ENCODE data around the gene ORAI2.
"Not testable (repeated sequence)": the region's sequence is repeated elsewhere in the genome, so short reads cannot be mapped to it uniquely, and the experiment has no call there.

ORAI2 gene

GRCh38 chr7:102446387-102447156, 13.2 kb downstream of the ORAI2 start:
- no peak for DNase-seq (ENCODE audit: low read depth, low spot score)

GRCh38 chr7:102447311-102447710, 13.9 kb downstream of the ORAI2 start:
- DNase-seq (ENCODE audit: low read depth, low spot score), result no peak

- no peak for DNase-seq (ENCODE audit: low read depth, low spot score)
Measured at GRCh38 chr7:102449136-102449535, 15.8 kb downstream of the ORAI2 start.

- DNase-seq (ENCODE audit: low read depth, low spot score), result no peak
Measured at GRCh38 chr7:102450242-102450641, 16.9 kb downstream of the ORAI2 start.

GRCh38 chr7:102451371-102452054, 18.1 kb downstream of the ORAI2 start:
- DNase-seq (ENCODE audit: low read depth, low spot score), result no peak

- no peak for DNase-seq (ENCODE audit: low read depth, low spot score)
Measured at GRCh38 chr7:102452451-102452850, 19.1 kb downstream of the ORAI2 start.

- no peak for DNase-seq (ENCODE audit: low read depth, low spot score)
Measured at GRCh38 chr7:102453319-102453718, 19.9 kb downstream of the ORAI2 start.

GRCh38 chr7:102454468-102454867, 21.1 kb downstream of the ORAI2 start:
- no peak for DNase-seq (ENCODE audit: low read depth, low spot score)

GRCh38 chr7:102454932-102455331, 21.6 kb downstream of the ORAI2 start:
- DNase-seq (ENCODE audit: low read depth, low spot score), result not testable (repeated sequence)

GRCh38 chr7:102455596-102455995, 22.2 kb downstream of the ORAI2 start:
- DNase-seq (ENCODE audit: low read depth, low spot score), result no peak

GRCh38 chr7:102456327-102456726, 23.0 kb downstream of the ORAI2 start:
- no peak for DNase-seq (ENCODE audit: low read depth, low spot score)

- DNase-seq (ENCODE audit: low read depth, low spot score), result no peak
Measured at GRCh38 chr7:102457352-102457924, 24.1 kb downstream of the ORAI2 start.

GRCh38 chr7:102459221-102459844, 26.0 kb downstream of the ORAI2 start:
- DNase-seq (ENCODE audit: low read depth, low spot score), result no peak

GRCh38 chr7:102460467-102460866, 27.1 kb downstream of the ORAI2 start:
- DNase-seq (ENCODE audit: low read depth, low spot score), result no peak

- DNase-seq (ENCODE audit: low read depth, low spot score), result no peak
Measured at GRCh38 chr7:102463841-102464576, 30.6 kb downstream of the ORAI2 start.

- no peak for DNase-seq (ENCODE audit: low read depth, low spot score)
Measured at GRCh38 chr7:102464577-102465280, 31.4 kb downstream of the ORAI2 start, which contains the start of the genes ALKBH4 and LRWD1. ALKBH4 (minus strand) TSS chr7:102464863; CDS start chr7:102464836, 27 bp downstream. LRWD1 (plus strand) TSS chr7:102464984; CDS start chr7:102465081, 97 bp downstream.

GRCh38 chr7:102466097-102466496, 32.7 kb downstream of the ORAI2 start:
- DNase-seq (ENCODE audit: low read depth, low spot score), result no peak

- no peak for DNase-seq (ENCODE audit: low read depth, low spot score)
Measured at GRCh38 chr7:102467581-102468477, 34.5 kb downstream of the ORAI2 start.

- no peak for DNase-seq (ENCODE audit: low read depth, low spot score)
Measured at GRCh38 chr7:102468478-102469350, 35.3 kb downstream of the ORAI2 start.
